RPMI8226 (cell line): Measurements from ENCODE around the gene SUPT20HL1.
"Not testable (repeated sequence)": the region's sequence is repeated elsewhere in the genome, so short reads cannot be mapped to it uniquely, and the experiment has no call there.

Experiments
- DNase-seq: peaks from one replicate; pipeline ENCODE4 v3.0.0-alpha.2; 2015

Gene SUPT20HL1

GRCh38 chrX:24360272-24360671 is at the start of gene SUPT20HL1:
TSS of gene SUPT20HL1 (plus strand) at chrX:24360639. CDS start at chrX:24362761, 2,122 bp downstream.
- DNase-seq: no peak

GRCh38 chrX:24310916-24311315 is 49.5 kb upstream of the SUPT20HL1 start:
- DNase-seq: not testable (repeated sequence)

GRCh38 chrX:24311507-24312248 is 48.8 kb upstream of the SUPT20HL1 start:
- not testable (repeated sequence) for DNase-seq

GRCh38 chrX:24312249-24312607 is 48.2 kb upstream of the SUPT20HL1 start:
- not testable (repeated sequence) for DNase-seq

- no peak for DNase-seq
These were observed 46.3 kb upstream of the SUPT20HL1 start, which contains the start of gene SUPT20HL2 for GRCh38 chrX:24314019-24314635. TSS of gene SUPT20HL2 (minus strand) at chrX:24314069. CDS start at chrX:24313315, 754 bp downstream.

GRCh38 chrX:24316111-24316510 is 44.3 kb upstream of the SUPT20HL1 start:
- DNase-seq: no peak

GRCh38 chrX:24317567-24317966 is 42.9 kb upstream of the SUPT20HL1 start:
- no peak for DNase-seq

- no peak for DNase-seq
These were observed 38.6 kb upstream of the SUPT20HL1 start for GRCh38 chrX:24321741-24322395.

GRCh38 chrX:24325231-24325630 is 35.2 kb upstream of the SUPT20HL1 start:
- DNase-seq: no peak

- no peak for DNase-seq
These were observed 27.6 kb upstream of the SUPT20HL1 start for GRCh38 chrX:24332878-24333277.

GRCh38 chrX:24333371-24333770 is 27.1 kb upstream of the SUPT20HL1 start:
- DNase-seq: no peak

- no peak for DNase-seq
These were observed 26.0 kb upstream of the SUPT20HL1 start for GRCh38 chrX:24334461-24334860.

GRCh38 chrX:24335871-24336270 is 24.6 kb upstream of the SUPT20HL1 start:
- no peak for DNase-seq

GRCh38 chrX:24339911-24340310 is 20.5 kb upstream of the SUPT20HL1 start:
- DNase-seq: no peak

- DNase-seq: no peak
These were observed 19.9 kb upstream of the SUPT20HL1 start for GRCh38 chrX:24340501-24340900.

GRCh38 chrX:24341795-24342194 is 18.6 kb upstream of the SUPT20HL1 start:
- DNase-seq: no peak

- DNase-seq: no peak
These were observed 16.7 kb upstream of the SUPT20HL1 start for GRCh38 chrX:24343719-24344118.

GRCh38 chrX:24347881-24348280 is 12.6 kb upstream of the SUPT20HL1 start:
- no peak for DNase-seq

- no peak for DNase-seq
These were observed 10.2 kb upstream of the SUPT20HL1 start for GRCh38 chrX:24350217-24350616.

- no peak for DNase-seq
These were observed 5.3 kb upstream of the SUPT20HL1 start for GRCh38 chrX:24355095-24355494.

GRCh38 chrX:24357106-24357505 is 3.3 kb upstream of the SUPT20HL1 start:
- DNase-seq: no peak

- not testable (repeated sequence) for DNase-seq
These were observed 1.8 kb downstream of the SUPT20HL1 start for GRCh38 chrX:24362089-24362745.

GRCh38 chrX:24363432-24364181 is 3.2 kb downstream of the SUPT20HL1 start:
- not testable (repeated sequence) for DNase-seq
